ENCODE results near the gene VEGFB.

GRCh38 chr11:64285885-64286800 lies 51.8 kb downstream of the VEGFB start:
- TF ChIP-seq POLR2AphosphoS5 (IDR thresholded peaks at IDR 0.05; ENCODE audit: low read depth, low read length) (no peak), TAF1 (IDR thresholded peaks at IDR 0.05; ENCODE audit: borderline replicate concordance, insufficient read depth, low read length) (no peak), SIN3A (IDR thresholded peaks at IDR 0.05; ENCODE audit: borderline replicate concordance, insufficient read depth, low read length) (no peak), FOXP2 (optimal IDR thresholded peaks at IDR 0.05; ENCODE audit: borderline replicate concordance, extremely low read depth, extremely low read length, insufficient read depth) (no peak)
- TF ChIP-seq, protein P1, sequence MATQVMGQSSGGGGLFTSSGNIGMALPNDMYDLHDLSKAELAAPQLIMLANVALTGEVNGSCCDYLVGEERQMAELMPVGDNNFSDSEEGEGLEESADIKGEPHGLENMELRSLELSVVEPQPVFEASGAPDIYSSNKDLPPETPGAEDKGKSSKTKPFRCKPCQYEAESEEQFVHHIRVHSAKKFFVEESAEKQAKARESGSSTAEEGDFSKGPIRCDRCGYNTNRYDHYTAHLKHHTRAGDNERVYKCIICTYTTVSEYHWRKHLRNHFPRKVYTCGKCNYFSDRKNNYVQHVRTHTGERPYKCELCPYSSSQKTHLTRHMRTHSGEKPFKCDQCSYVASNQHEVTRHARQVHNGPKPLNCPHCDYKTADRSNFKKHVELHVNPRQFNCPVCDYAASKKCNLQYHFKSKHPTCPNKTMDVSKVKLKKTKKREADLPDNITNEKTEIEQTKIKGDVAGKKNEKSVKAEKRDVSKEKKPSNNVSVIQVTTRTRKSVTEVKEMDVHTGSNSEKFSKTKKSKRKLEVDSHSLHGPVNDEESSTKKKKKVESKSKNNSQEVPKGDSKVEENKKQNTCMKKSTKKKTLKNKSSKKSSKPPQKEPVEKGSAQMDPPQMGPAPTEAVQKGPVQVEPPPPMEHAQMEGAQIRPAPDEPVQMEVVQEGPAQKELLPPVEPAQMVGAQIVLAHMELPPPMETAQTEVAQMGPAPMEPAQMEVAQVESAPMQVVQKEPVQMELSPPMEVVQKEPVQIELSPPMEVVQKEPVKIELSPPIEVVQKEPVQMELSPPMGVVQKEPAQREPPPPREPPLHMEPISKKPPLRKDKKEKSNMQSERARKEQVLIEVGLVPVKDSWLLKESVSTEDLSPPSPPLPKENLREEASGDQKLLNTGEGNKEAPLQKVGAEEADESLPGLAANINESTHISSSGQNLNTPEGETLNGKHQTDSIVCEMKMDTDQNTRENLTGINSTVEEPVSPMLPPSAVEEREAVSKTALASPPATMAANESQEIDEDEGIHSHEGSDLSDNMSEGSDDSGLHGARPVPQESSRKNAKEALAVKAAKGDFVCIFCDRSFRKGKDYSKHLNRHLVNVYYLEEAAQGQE (IDR thresholded peaks at IDR 0.05; ENCODE audit: insufficient read depth in 1 of 2, low read depth in 2 of 2, low read length in 2 of 2) = no peak

Measured in PFSK-1 (cell line).